Liver (tissue), 9 donors: Measurements from ENCODE around the gene MPDZ. TPM values are rescaled to one million over a fixed set of nuclear protein-coding genes. Genes with fewer than 3 reads are reported as not detected.

ENCODE experiments used
- DNase-seq: peaks from one replicate; pipeline ENCODE4 v3.0.0-alpha.2; 2017; ENCODE audit warnings: low spot score
- H3K27ac ChIP-seq, 2 donors: one replicate each; pipeline ENCODE4 v1.7.0; 2013; ENCODE audit warnings: inconsistent platforms in 2 of 2, low read length in 2 of 2, control low read depth in 1 of 2, low read depth in 1 of 2, mild to moderate bottlenecking in 1 of 2
- H3K27me3 ChIP-seq, 4 donors: one replicate each; pipeline versions ENCODE4 v1.6.1 to v1.7.0; 2013; ENCODE audit warnings: low read length in 3 of 4, inconsistent platforms in 1 of 4, mild to moderate bottlenecking in 1 of 4, moderate library complexity in 1 of 4; ENCODE audit not compliant: control insufficient read depth in 4 of 4, insufficient read depth in 4 of 4
- H3K36me3 ChIP-seq, 4 donors: one replicate each; pipeline versions ENCODE4 v1.6.1 to v1.7.0; 2013; ENCODE audit warnings: low read length in 3 of 4, mild to moderate bottlenecking in 3 of 4, low read depth in 1 of 4, moderate library complexity in 1 of 4; ENCODE audit not compliant: control insufficient read depth in 4 of 4, insufficient read depth in 3 of 4
- H3K4me1 ChIP-seq, 4 donors: one replicate each; pipeline versions ENCODE4 v1.6.1 to v1.7.0; 2013; ENCODE audit warnings: low read length in 3 of 4, mild to moderate bottlenecking in 3 of 4, moderate library complexity in 1 of 4; ENCODE audit not compliant: control insufficient read depth in 4 of 4, insufficient read depth in 4 of 4
- H3K4me3 ChIP-seq, 3 donors: one replicate each; pipeline versions ENCODE4 v1.6.1 to v1.7.0; 2013; ENCODE audit warnings: low read length in 3 of 3, control low read depth in 1 of 3, low read depth in 1 of 3, mild to moderate bottlenecking in 1 of 3
- H3K9ac ChIP-seq, 2 donors: one replicate each; pipeline ENCODE4 v1.7.0; 2013; ENCODE audit warnings: low read length in 2 of 2, mild to moderate bottlenecking in 2 of 2, moderate library complexity in 2 of 2, control low read depth in 1 of 2, low read depth in 1 of 2
- H3K9me3 ChIP-seq, 4 donors: one replicate each; pipeline versions ENCODE4 v1.6.1 to v1.7.0; 2013; ENCODE audit warnings: low read length in 3 of 4; ENCODE audit not compliant: control insufficient read depth in 4 of 4
- EGR1 ChIP-seq, 2 donors: IDR thresholded peaks; 2 replicates each; pipeline ENCODE4 v1.6.1; 2016 to 2018; ENCODE audit warnings: antibody characterized with exemption in 2 of 2, low read depth in 2 of 2
- FOXA1 ChIP-seq: IDR thresholded peaks from 2 replicates; pipeline ENCODE4 v1.6.1; 2016; ENCODE audit warnings: antibody characterized with exemption
- FOXA2 ChIP-seq: IDR thresholded peaks from 2 replicates; pipeline ENCODE4 v1.6.1; 2016; ENCODE audit warnings: antibody characterized with exemption
- GABPA ChIP-seq, 2 donors: IDR thresholded peaks in 1 of 2; conservative IDR thresholded peaks in 1 of 2; 2 replicates each; pipeline ENCODE4 v1.6.1; 2016; ENCODE audit warnings: antibody characterized with exemption in 2 of 2, mild to moderate bottlenecking in 1 of 2, moderate library complexity in 1 of 2
- HNF4A ChIP-seq, 2 donors: conservative IDR thresholded peaks; 2 replicates each; pipeline ENCODE4 v1.6.1; 2016; ENCODE audit warnings: antibody characterized with exemption in 2 of 2, mild to moderate bottlenecking in 2 of 2
- HNF4G ChIP-seq: IDR thresholded peaks from 2 replicates; pipeline ENCODE4 v1.6.1; 2016; ENCODE audit warnings: antibody characterized with exemption
- JUND ChIP-seq, 2 donors: IDR thresholded peaks; 2 replicates each; pipeline ENCODE4 v1.6.1; 2016; ENCODE audit warnings: antibody characterized with exemption in 2 of 2
- NR2F2 ChIP-seq: IDR thresholded peaks from 2 replicates; pipeline ENCODE4 v1.6.1; 2016; ENCODE audit warnings: antibody characterized with exemption
- RAD21 ChIP-seq, 2 donors: IDR thresholded peaks; 2 replicates each; pipeline ENCODE4 v1.6.1; 2016; ENCODE audit warnings: antibody characterized with exemption in 2 of 2, mild to moderate bottlenecking in 2 of 2
- RXRA ChIP-seq, 2 donors: IDR thresholded peaks; 2 replicates each; pipeline ENCODE4 v1.6.1; 2017 to 2018; ENCODE audit warnings: antibody characterized with exemption in 2 of 2, mild to moderate bottlenecking in 1 of 2
- SP1 ChIP-seq: IDR thresholded peaks from 2 replicates; pipeline ENCODE4 v1.6.1; 2018; ENCODE audit warnings: antibody characterized with exemption, mild to moderate bottlenecking
- TAF1 ChIP-seq: conservative IDR thresholded peaks from 2 replicates; pipeline ENCODE4 v1.6.1; 2016; ENCODE audit warnings: antibody characterized with exemption, mild to moderate bottlenecking
- YY1 ChIP-seq: IDR thresholded peaks from 2 replicates; pipeline ENCODE4 v1.6.1; 2016; ENCODE audit warnings: antibody characterized with exemption, mild to moderate bottlenecking
- WGBS: extraction: QIAGEN DNeasy Blood & Tissue Kit; methylation state at CpG from one replicate; pipeline ENCODE4 v1.1.7; 2013; 5-methylcytosine and 5-hydroxymethylcytosine counted together
- polyA plus RNA-seq, 2 donors: library from polyadenylated mRNA; stranded (reverse) in 1 of 2; unstranded in 1 of 2; fragments of 200-250 nt in 1 of 2; fragments of >200 nt in 1 of 2; fragmentation: Nextera tagmentation in 1 of 2; extraction: Ambion mirVana in 1 of 2; gene quantifications; one replicate each; pipeline versions ENCODE4 v1.2.1 to v1.2.3, GENCODE V29; 2013 to 2015
- total RNA-seq, 2 donors: library from RNA; depleted of rRNA; stranded (reverse); fragments of >200 nt; gene quantifications; one replicate each; pipeline ENCODE4 v1.2.3, GENCODE V29; 2014
- TF ChIP-seq, protein P1 (sequence below): IDR thresholded peaks from 2 replicates; pipeline ENCODE4 v1.6.1; 2016; ENCODE audit warnings: antibody characterized with exemption, mild to moderate bottlenecking
- TF ChIP-seq, protein P2 (sequence below): fragments of 150-350 bp; IDR thresholded peaks from 2 replicates; pipeline ENCODE4 v1.5.1; 2017; ENCODE audit warnings: improper control_type of control experiment, low read depth, low read length; ENCODE audit not compliant: missing input control
- TF ChIP-seq, protein P3 (sequence below): IDR thresholded peaks from 2 replicates; pipeline ENCODE4 v1.6.1; 2016; ENCODE audit warnings: antibody characterized with exemption
- TF ChIP-seq, protein P4 (sequence below): IDR thresholded peaks from 2 replicates; pipeline ENCODE4 v1.6.1; 2016; ENCODE audit warnings: antibody characterized with exemption
- donor health status: healthy.
- donor health status: healthy.
- donor health status: healthy.
- donor health status: healthy.
- donor health status: healthy.

Gene MPDZ
- total and polyA plus RNA-seq, 4 donors, result 20.3 to 71.2 (median 30.2) TPM

GRCh38 chr9:13127131-13127530 is 152.4 kb downstream of the MPDZ start:
- DNase-seq, result no peak
- H3K9me3 ChIP-seq, result no peaks in the 10 kb centered on the region
- 89% methylated on average over 3 of the region's 3 CpGs for WGBS
- no peak overlapping the region for H3K4me3 ChIP-seq
- no peaks in the 10 kb centered on the region for H3K27me3 ChIP-seq
- no peak overlapping the region for H3K27ac ChIP-seq
- H3K9ac ChIP-seq, result no peak overlapping the region
- no peaks in the 10 kb centered on the region for H3K4me1 ChIP-seq
- peaks cover 7 to 46% (median 41%) of the 10 kb centered on the region in 4 donors for H3K36me3 ChIP-seq
- TF ChIP-seq YY1, result no peak
- no peak for TF ChIP-seq HNF4A (conservative IDR thresholded peaks at IDR 0.05)
- TF ChIP-seq HNF4G, result no peak
- no peak for TF ChIP-seq RXRA (IDR thresholded peaks at IDR 0.05)
- TF ChIP-seq EGR1 (IDR thresholded peaks at IDR 0.05; ENCODE audit: low read depth in 2 of 2), result no peak
- TF ChIP-seq RAD21 (IDR thresholded peaks at IDR 0.05), result no peak
- no peak for TF ChIP-seq JUND (IDR thresholded peaks at IDR 0.05)
- TF ChIP-seq TAF1, result no peak
- TF ChIP-seq GABPA (IDR thresholded peaks at IDR 0.05 in 1 of 2, conservative IDR thresholded peaks at IDR 0.05 in 1 of 2), result no peak
- TF ChIP-seq SP1, result no peak
- TF ChIP-seq, protein P1, sequence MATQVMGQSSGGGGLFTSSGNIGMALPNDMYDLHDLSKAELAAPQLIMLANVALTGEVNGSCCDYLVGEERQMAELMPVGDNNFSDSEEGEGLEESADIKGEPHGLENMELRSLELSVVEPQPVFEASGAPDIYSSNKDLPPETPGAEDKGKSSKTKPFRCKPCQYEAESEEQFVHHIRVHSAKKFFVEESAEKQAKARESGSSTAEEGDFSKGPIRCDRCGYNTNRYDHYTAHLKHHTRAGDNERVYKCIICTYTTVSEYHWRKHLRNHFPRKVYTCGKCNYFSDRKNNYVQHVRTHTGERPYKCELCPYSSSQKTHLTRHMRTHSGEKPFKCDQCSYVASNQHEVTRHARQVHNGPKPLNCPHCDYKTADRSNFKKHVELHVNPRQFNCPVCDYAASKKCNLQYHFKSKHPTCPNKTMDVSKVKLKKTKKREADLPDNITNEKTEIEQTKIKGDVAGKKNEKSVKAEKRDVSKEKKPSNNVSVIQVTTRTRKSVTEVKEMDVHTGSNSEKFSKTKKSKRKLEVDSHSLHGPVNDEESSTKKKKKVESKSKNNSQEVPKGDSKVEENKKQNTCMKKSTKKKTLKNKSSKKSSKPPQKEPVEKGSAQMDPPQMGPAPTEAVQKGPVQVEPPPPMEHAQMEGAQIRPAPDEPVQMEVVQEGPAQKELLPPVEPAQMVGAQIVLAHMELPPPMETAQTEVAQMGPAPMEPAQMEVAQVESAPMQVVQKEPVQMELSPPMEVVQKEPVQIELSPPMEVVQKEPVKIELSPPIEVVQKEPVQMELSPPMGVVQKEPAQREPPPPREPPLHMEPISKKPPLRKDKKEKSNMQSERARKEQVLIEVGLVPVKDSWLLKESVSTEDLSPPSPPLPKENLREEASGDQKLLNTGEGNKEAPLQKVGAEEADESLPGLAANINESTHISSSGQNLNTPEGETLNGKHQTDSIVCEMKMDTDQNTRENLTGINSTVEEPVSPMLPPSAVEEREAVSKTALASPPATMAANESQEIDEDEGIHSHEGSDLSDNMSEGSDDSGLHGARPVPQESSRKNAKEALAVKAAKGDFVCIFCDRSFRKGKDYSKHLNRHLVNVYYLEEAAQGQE, result no peak
- TF ChIP-seq, protein P2, sequence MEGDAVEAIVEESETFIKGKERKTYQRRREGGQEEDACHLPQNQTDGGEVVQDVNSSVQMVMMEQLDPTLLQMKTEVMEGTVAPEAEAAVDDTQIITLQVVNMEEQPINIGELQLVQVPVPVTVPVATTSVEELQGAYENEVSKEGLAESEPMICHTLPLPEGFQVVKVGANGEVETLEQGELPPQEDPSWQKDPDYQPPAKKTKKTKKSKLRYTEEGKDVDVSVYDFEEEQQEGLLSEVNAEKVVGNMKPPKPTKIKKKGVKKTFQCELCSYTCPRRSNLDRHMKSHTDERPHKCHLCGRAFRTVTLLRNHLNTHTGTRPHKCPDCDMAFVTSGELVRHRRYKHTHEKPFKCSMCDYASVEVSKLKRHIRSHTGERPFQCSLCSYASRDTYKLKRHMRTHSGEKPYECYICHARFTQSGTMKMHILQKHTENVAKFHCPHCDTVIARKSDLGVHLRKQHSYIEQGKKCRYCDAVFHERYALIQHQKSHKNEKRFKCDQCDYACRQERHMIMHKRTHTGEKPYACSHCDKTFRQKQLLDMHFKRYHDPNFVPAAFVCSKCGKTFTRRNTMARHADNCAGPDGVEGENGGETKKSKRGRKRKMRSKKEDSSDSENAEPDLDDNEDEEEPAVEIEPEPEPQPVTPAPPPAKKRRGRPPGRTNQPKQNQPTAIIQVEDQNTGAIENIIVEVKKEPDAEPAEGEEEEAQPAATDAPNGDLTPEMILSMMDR, result no peak

- H3K27ac ChIP-seq, result no peak overlapping the region
- H3K9me3 ChIP-seq, result no peaks in the 10 kb centered on the region
- no peak overlapping the region for H3K4me3 ChIP-seq
- peaks cover 6 to 38% (median 36%) of the 10 kb centered on the region in 4 donors for H3K36me3 ChIP-seq
- no peaks in the 10 kb centered on the region for H3K27me3 ChIP-seq
- H3K4me1 ChIP-seq, result no peaks in the 10 kb centered on the region
- TF ChIP-seq TAF1, result no peak
- DNase-seq, result no peak
- H3K9ac ChIP-seq, result no peak overlapping the region
Observed at GRCh38 chr9:13125261-13125660, 154.2 kb downstream of the MPDZ start.

GRCh38 chr9:13122756-13123369 is 156.6 kb downstream of the MPDZ start:
- 88% methylated on average over 9 of the region's 9 CpGs for WGBS
- Histone ChIP-seq H3K4me1 (no peaks in the 10 kb centered on the region), H3K4me3 (no peak overlapping the region), H3K27ac (no peak overlapping the region), H3K27me3 (no peaks in the 10 kb centered on the region), H3K9ac (no peak overlapping the region), H3K9me3 (no peaks in the 10 kb centered on the region), H3K36me3 (peaks cover 3 to 48% (median 43%) of the 10 kb centered on the region in 4 donors)
- no peak for DNase-seq
- TF ChIP-seq, protein P1, result no peak
- TF ChIP-seq TAF1, result no peak
- TF ChIP-seq HNF4G, result no peak
- TF ChIP-seq, protein P3, sequence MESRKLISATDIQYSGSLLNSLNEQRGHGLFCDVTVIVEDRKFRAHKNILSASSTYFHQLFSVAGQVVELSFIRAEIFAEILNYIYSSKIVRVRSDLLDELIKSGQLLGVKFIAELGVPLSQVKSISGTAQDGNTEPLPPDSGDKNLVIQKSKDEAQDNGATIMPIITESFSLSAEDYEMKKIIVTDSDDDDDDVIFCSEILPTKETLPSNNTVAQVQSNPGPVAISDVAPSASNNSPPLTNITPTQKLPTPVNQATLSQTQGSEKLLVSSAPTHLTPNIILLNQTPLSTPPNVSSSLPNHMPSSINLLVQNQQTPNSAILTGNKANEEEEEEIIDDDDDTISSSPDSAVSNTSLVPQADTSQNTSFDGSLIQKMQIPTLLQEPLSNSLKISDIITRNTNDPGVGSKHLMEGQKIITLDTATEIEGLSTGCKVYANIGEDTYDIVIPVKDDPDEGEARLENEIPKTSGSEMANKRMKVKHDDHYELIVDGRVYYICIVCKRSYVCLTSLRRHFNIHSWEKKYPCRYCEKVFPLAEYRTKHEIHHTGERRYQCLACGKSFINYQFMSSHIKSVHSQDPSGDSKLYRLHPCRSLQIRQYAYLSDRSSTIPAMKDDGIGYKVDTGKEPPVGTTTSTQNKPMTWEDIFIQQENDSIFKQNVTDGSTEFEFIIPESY, result no peak
- TF ChIP-seq, protein P4, sequence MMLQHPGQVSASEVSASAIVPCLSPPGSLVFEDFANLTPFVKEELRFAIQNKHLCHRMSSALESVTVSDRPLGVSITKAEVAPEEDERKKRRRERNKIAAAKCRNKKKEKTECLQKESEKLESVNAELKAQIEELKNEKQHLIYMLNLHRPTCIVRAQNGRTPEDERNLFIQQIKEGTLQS, result no peak
- TF ChIP-seq YY1, result no peak
- TF ChIP-seq FOXA2, result no peak
- TF ChIP-seq RAD21 (IDR thresholded peaks at IDR 0.05), result no peak
- TF ChIP-seq SP1, result no peak
- TF ChIP-seq NR2F2, result no peak
- TF ChIP-seq FOXA1, result no peak
